HG03342 (cell line): ENCODE measurements around the gene CENPP.
A peak's percentile ranks its signal among the peaks of the same experiment; 100 is the strongest.

Experiments used
- ATAC-seq: cut with Tn5 transposase; IDR thresholded peaks from one replicate; pipeline ENCODE4 v1.9.1; 2021; ENCODE audit warnings: mild to moderate bottlenecking, moderate library complexity; ENCODE audit not compliant: unreplicated experiment

CENPP gene

DNA sequence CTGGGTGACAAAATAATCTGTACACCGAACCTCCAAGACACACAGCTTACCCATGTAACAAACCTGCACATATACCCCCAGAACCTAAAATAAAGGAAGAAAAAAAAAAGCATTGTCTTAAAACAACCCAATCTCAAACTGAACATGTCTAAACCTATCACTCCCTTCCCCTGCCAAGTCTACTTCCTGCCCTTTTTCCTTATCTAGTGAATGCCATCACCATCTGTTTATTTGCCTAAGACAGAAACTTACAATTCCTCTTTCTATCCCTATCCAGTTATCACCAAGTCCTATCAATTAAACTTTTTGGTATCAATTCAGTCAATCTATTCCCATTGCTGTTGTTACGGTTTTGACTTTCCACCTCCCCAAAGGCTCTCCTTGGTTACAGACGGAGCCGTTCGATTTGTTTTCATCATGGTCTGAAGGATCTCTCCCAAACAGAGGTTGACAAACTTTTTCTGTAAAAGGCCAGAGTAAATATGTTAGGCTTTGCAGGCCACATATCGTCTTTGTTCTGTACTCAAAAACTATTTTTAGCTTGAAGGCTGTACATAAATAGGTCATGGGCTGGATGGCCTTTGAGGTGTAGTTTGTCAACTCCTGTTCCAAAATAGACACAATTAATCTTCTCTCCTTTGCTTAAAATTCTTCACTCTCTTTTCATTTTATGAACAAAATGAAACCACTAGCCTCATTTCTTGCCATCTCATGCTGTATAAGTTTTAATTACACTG, 12.7 kb upstream of the CENPP start:
- no peak for ATAC-seq

DNA sequence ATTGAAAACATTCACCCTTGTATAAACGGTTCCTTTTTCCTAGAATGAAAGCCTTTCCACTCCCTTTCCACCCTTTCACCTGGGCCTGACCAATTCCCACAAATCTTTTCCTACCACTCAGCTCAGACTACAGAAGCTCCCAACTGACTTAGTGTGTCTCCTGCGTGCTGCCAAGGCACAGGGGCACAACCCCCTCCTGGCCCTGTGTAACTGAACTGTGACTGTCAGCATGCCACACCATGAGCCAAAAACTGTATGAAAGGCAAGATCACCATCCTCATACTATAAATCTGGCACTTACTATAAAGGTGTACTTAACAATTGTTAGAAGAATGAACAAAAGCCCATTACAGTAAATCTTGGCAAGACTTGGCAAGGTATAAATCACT, 12.1 kb upstream of the CENPP start:
- no peak for ATAC-seq

DNA sequence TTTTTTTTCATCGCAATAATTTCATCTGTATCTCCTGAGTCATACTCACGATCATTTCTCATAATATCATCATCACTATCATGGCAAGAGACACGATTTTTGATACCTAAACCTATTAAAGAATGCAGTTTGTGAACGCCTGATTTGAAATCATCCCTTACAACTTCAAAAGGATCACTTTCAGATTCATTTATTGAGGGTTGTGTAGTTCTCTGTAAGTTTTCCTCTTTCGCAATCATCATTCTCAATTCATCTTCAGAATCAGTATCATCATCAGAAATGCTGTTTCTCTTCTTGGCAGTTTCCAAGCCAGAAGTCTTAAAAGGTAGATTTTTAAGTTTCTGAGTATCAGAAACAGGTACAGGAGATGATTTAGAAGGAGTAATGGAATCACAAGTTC, 10.3 kb upstream of the CENPP start:
- ATAC-seq = no peak

DNA sequence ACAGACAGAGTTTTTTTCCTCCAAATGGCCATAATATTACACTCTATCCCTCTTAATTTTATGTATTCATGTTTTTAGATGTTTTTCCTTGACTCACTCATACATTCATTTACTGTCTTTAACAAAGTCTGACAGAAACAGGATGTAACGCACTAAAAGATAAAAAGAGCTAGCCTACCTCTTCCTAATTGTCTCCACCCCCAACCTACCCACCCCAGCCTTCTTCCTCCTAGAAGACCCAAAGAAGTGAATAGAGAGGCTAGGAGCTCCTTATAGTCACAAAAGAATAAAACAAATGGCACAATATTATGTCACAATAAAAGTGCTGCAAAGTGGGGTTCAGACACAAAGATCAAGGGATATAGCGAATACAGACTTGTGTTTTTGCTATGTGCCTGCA, 1.3 kb upstream of the CENPP start:
- ATAC-seq = no peak

DNA sequence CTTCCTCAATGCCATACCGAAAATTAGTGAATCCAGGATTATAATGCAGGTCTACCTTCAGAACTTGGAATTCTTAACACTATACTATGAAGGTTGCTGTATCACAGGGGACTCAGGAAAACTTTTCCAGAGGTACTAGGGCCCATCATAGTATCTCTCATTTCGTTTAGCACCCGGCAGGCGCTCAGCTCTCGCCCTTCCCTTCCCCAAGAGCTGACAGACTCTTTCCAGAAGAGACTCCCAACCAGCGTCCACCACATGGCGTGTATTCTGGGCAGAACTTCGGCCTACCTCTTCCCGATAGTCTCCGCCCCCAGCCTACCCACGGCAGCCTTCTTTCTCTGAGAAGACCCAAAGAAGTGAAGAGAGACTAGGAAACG, 874 bp upstream of the CENPP start:
- ATAC-seq = peak; percentile 17

DNA sequence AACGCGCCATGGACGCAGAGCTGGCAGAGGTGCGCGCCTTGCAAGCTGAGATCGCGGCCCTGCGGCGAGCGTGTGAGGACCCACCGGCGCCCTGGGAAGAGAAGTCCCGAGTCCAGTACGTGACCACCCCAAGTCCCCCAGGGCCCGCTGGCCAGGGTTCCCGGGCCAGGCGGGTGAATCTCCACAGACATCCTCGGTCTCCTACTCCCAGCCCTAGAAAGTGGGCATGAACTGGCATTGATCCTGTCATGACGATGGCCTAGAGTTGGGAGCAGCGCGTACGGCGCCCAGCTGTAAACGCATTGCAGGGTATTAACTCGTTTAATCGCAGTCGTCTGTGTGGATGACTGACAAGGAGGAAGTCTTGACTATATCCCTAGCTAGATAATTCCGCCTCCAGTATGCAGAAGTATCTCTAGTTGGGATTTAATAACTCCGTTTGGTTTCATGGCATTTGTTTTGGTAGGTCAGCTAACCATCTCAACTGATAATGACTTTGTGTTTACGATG, 293 bp downstream of the CENPP start:
- ATAC-seq = peak; percentile 2

DNA sequence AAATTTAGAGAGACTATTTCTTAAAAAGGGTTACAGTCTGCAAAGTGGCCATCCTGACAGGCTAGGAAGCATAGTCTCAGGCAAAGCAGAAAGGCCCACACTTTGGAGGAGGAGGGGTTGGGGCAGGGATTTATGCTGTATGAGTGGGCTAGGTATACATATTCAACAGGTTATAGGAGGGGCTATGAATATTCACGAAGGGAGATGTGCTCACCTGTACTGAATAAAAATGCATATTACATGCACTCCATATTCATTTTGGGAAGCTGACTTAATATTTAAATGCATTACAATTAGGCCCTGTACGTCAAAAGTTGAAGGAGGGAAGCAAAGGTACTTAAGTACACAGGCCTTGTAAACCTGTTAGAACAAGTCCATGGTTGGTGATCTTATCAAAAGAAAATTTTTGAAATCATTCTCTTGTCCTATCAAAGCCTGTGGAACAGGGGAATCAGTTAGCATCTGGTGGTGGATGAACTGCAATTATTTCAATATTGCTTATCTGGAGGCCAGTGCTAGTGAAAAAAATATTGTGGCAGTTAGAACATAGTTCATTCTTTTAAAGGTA, 1.6 kb downstream of the CENPP start:
- no peak for ATAC-seq

DNA sequence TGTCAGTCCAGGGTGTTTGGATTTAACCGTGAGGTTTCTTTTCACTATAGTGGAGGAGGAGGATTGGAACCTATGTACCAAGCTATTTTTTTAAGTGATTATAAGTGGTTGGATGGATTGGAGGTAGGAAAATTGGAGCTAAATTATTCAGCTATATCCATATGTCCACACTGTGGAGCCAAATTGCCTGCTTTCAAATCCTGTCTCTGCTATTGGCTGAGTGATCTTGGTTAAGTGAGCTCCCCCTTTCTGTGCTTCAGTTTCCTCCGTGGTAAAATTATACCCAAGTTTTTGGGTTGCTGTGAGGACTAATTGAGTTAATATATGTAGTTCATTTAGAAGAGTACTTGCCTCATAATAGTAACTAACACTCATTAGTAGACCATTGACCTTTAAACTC, 2.5 kb downstream of the CENPP start:
- ATAC-seq = no peak

DNA sequence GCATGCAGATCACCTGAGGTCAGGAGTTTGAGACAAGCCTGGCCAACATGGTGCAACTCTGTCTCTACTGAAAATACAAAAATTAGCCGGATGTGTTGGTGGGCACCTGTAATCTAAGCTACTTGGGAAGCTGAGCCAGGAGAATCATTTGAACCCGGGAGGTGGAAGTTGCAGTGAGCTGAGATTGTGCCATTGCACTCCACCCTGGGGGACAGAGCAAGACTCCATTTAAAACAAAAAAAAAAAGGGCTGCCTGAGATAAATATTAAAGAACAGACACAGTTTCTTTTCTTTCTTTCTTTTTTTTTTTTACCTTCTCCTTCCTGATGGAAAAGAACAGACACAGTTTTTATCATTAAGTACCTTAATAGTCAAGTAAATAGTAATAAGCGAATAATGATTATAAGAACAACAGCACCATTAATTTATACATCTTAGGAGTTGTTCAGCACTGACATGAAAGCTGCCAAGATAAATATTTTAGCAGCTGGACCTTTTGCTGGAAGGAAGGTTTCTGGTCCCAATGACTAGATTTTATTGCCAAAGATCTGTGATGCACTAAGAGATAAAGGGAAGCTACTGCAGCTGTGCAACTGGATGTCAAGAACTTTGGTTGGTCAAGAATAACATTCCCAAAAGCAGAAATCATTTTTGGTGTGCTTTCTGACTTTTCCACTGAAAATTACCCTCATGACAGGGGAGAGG, 7.0 kb downstream of the CENPP start:
- ATAC-seq = no peak

DNA sequence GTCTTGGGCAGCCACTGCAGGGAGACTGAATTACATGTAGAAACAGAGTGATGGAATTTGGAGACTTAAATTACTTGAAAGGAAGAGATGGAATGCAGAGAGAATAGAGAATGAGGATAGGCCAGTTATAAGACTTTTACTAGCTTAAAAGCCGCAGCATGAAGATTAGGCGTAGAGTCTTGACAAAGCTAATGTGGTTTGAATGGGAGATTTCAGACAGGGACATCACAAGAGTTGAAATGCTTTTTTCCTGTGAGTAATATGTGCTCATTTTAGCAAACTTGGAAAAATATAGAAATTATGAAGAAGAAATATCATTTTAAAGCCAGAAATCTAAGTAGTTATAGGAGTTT, 7.5 kb downstream of the CENPP start:
- ATAC-seq = no peak

DNA sequence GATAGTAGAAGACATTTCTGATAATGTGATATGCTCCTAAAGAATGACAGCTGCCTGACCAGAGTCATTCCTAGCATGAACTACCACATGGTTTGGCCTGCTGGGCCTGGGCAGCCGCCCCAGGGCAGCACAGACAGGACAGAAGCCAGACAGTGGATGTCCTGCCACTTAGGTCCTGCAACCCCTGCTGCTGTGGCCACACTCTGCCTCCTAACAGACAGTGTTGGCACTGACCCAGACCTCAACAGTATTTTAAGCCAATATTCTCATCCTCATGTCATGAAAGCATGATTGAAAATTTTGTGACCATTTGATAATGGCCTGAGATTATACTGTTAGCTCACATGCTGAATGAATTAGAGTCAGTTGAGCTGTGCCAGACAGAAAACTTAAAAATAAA, 15.8 kb downstream of the CENPP start:
- no peak for ATAC-seq

DNA sequence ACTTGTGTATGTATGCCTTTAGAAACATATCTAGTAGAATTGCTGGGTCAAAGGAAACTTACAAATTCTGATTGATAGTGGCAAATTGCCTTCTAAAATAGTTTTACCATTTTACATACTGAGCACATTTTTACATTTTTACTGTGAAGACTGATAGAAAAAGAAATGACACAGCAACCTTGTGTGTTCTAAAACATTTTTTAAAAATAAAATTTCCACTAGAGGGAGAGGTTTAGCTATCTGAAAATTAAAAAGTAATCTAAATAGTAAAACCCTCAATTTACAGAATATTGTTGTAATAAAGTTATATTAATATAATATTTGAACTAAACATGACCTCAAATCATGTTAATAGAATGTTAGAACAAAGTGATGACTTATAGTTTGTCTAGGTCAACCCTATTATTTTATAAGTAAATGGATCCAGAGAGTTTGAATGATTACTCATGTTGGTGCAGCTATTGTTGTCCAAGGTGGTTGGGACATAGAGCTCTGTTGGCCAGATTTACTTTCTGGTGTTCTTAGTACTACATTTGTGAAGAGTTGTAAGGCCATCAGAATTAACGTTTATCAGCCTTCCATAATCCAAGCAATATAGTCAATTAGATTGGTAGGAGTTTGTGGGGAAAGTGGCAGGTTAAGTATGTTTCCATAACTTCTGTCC, 17.2 kb downstream of the CENPP start:
- ATAC-seq = no peak

DNA sequence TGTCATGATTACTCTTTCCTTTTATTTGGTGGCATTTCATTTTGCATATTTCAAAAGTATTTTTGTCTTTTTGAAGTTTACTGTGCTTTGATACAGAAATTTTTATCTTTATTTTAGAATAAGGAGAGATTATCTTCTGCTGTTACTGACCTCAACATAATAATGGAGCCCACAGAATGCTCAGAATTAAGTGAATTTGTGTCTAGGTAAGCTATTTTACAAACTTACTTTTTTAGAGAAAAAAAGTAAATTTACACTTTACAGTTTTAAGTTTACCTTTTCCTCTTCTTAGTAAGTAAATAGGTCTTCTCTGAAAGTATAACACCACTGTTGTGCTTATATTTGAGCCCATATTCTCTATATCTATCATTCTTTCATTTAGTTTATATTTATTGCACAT, 19.8 kb downstream of the CENPP start:
- no peak for ATAC-seq

DNA sequence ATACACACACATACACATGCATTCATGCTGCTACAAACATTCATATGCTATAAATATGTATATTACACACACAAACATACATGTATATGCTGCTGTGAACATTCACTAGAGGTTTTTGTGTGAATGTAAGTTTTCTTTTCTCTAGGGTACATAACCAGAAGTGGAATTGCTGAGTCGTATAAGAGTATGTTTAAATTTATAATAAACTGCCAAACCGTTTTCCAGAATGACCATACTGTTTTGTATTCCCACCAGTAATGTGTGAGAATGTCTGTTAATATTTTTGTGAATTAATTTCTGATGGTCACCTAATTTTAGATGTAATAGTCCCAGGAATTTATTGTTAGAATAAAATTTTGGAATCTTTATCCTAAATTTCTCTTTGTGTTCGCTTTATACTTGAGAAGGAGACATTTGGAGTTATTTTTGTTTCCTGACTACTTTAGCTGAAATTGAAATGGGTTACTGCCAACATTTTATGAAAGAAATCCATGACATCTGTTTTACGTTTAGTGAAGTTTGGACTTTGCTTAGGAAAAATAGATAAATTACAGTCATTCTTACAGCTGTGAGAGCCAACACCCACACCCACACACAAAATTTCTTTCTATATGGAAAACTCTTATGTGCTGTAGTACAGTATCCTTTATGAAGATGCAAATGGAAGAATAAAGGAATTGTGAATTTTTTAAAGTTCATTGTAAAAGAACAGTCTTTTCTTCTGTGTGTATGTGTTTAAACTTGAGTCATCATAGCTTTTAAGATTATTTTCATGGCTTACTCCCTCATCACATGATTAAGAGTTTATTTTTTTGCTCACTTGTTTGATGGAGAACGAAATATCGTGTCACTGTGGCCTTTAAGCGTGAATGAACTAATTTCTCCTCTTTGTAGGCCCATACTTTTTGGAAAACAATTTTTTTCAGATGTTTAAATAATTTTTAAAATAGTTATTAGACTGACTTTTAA, 24.3 kb downstream of the CENPP start:
- no peak for ATAC-seq

DNA sequence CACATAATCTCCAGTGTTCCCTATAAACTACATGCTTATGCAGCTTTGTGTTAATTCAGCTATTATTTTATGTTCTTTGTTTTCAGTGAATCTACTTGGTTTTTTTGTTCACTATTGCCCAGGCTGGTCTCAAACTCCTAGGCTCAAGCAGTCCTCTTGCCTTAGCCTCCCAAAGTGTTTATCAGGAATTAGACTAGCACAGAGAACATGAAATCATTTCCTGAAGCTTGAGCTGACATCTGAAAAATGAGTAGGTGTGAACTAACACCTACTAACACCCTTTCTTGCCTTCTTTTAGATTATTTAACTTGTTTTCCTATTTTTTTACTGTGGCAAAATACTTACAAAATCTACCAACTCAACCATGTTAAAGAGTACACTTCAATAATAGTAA, 25.0 kb downstream of the CENPP start:
- no peak for ATAC-seq

DNA sequence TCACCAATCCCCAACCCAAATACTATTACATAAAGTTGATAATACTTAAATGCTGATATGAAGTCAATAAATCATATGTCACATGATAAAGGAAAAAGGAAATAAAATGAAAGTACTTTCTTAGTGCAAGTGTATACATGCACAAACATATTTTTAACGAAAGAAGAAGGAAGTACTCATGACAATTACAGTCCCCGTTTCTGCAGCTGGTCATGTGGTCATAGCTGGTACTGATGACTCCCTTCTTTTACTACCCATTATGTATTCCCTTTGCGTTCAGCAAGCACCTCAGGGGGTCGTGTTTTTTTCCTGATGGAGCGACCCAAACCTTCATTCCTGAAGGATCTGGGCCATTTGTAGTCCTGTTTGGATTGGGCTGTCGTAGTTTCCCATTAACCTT, 27.3 kb downstream of the CENPP start:
- no peak for ATAC-seq

DNA sequence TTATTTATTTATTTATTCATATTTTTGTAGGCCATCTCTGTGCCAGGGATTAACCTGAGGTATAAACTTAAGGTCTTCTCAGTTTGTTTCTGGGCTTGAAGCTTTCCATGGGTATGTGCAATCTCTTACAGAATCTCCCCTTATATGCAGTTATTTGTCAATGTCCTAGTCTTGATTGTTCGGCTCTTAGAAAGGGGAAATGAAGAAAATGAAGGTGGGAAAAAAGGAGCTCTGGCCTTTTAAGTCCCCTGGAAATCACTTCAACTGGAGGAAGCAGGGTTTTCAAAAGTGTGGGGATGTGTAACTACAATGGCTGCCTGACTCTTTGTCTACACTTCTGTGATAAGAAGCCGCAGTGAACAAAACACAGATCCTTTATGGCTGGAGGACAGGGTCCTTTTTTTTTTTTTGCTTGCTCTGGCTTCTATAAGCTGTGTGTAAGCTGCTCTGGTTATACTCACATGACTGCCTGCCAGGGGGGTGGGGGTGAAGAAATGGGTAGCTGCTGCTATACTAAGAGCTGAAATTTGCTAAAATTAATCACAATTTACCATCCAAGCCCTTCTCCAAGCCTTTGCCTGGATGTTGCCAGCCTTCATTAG, 33.7 kb downstream of the CENPP start:
- no peak for ATAC-seq

DNA sequence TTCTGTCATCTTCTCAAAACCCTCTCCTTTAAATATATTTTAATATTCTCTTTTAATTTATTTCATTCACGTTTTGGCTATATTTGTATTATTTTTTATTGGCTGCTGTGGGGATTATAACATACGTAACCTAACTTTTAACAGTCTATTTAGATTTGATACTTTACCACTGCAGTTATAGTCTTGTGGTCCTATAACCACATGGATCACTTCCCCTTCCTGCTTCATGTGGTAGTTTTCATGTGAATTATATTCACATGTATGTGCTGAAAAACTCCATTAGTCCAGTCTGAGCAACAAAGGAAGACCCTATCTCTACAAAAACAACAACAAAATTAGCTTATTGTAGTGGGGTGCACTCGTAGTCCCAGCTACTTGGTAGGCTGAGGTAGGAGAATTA, 34.3 kb downstream of the CENPP start:
- no peak for ATAC-seq

DNA sequence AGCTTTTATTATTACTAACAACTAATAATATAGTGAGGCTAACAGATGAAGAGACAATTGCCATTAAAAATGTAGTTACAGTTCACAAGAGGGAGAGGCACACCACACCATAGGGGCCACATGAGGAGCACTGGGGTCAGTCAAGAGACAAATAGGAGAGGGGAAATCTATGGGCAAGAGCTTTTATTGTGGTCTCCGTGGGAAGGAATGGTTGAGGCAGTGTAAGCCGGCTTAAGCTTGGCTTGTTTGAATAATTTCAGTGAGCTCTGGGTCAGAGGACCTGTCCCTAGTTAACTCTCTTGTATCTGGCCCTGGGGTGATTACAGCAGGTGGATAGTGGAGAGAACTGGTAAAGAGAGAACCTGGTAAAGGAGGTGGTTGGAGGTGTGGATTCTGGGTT, 43.3 kb downstream of the CENPP start:
- no peak for ATAC-seq

DNA sequence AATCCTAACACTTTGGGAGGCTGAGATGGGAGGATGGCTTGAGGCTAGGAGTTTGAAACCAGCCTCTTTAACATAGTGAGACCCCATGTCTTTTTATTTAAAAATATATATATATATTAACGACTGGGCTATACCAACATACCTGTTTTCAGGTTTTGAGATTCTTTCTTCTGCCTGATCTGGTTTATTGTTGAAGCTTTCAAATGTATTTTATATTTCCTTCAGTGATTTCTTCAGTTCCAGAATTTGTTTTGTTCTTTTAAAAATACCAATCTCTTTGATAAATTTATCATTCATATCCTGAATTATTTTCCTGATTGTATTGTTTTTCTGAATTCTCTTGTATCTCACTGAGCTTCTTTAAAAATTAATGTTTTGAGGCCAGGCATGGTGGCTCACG, 47.4 kb downstream of the CENPP start:
- no peak for ATAC-seq
